Right ventricle myocardium inferior (tissue), 1 donor: ENCODE data around the gene IGF2R. TPM values are rescaled to one million over a fixed set of nuclear protein-coding genes. Genes with fewer than 3 reads are reported as not detected.
"Not testable (repeated sequence)": the region's sequence is repeated elsewhere in the genome, so short reads cannot be mapped to it uniquely, and the experiment has no call there.

Experiments used
- ATAC-seq: fragments of 200-7000 bp; cut with Tn5 transposase; one replicate; pipeline ENCODE4 v1.9.1; 2020; ENCODE audit warnings: mild to moderate bottlenecking, moderate library complexity
- DNase-seq: peaks from one replicate; pipeline ENCODE4 v3.0.0; 2021; ENCODE audit errors: missing footprints
- intact Hi-C: fragments of 100-400 bp; cut with DNase I; formaldehyde crosslinking; loops from one replicate; pipeline ENCODE4 v1.11.0; 2022
- total RNA-seq: library from RNA; stranded (reverse); fragmentation: NEBNext Ultra II Directional; extraction: Animal tissue kit (Norgen Biotek cat#: 25700); gene quantifications from one replicate; pipeline ENCODE4 v1.2.1, GENCODE V29; 2021
- donor health status: DM: no; HTN: yes; CAD: no; lungs with severe emphysema.

Gene IGF2R
- total RNA-seq, 1 donor from 2014 or later = 63.1 TPM

DNA sequence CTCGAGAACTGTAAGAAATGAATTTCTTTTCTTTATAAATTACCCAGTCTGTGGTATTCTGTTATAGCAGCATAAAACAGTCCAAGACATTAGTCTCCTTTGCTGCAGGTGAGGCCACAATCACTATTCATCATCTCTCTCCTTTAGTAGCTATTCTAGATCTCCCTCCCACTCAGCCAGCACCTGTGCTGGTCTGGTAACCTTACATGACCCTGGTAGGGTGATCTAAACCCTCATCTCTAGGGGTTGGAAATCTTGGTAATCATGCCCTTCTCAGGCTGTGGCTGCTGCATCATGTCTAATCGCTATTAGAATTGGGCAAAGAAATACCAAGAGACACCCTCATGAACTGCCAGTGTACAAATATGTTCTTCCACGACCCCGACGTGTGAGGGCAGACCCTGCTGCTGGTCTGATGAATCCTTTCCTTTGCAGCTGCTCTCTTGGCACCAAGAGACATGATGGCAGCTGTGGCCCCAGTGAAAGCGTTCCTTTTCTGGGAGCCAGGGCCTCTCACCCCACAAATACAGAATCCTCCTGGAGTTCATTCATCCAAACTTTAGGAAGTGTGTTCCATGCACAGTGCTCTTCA, 23.0 kb upstream of the IGF2R start:
- intact Hi-C loops = loop anchor here (10.0 kb wide), 1 partner anchor 251 kb away; the partner anchor contains the start of gene SOD2
- DNase-seq = no peak
- no peak for ATAC-seq

DNA sequence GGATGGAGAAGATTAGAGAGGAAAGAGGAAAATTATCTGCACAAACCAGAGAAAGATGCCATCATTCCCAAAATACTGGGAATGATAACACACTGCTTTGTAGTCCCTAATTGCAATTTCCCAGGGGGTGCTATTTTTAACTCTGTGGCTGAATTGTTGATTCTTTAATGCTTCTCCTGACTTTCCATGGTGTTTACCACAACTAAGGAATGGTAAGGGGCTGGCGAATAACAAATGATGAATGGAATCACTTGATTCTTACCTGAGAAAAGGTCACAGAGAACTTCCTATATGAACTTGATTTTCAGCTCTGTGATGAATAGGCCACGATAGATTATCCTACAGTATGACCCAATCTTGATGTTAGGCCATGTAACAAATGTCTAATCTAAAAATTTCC, 22.0 kb upstream of the IGF2R start:
- intact Hi-C loops = loop anchor here (10.0 kb wide), 1 partner anchor 252 kb away; the partner anchor contains the start of gene SOD2
- no peak for ATAC-seq

DNA sequence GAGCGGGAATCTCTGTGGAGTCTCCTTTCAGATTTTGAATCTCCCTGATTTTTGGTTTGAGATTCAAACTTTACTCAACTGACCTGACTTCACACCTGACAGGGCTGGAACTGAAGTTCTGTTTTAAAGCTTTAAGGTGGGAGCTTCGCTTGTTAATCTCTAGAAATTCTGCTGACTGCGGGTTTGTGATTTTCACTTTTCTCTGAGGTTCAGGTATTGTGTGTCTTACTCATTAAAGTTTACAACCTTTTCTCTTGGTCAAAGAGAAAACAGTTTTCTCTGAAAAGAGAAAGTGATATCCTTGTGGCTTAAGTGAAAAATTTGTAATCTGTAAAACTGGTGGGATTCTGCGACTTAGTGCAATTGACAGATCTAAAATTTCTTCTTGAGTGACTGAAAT, 20.7 kb upstream of the IGF2R start:
- DNase-seq = no peak
- intact Hi-C loops = loop anchor here (10.0 kb wide), 1 partner anchor 253 kb away; the partner anchor contains the start of gene SOD2
- ATAC-seq = no peak

More for the DNA sequence above, 22.0 kb upstream of the IGF2R start:
- no peak for DNase-seq

DNA sequence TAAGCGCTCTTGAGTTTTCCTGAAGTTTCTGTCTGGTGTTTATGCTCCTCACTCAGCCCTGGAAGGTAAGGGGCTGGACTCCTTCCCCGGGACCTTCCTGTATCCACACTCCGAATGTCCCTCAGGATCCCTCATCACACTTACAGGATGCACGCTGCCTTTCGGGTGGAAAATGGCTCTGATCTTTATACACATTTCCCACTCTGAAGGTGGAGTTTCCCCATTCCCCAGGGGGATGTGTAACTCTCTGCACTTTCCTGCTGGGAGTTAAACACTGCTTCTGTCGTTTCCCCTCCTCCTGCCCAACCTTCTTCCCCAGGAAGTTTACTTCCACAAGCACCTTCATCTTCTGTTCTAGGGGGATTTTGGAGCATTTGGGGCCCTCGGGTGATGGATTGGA, 17.1 kb upstream of the IGF2R start:
- ATAC-seq (no peak), DNase-seq (no peak)
- intact Hi-C loops = no loop called here

DNA sequence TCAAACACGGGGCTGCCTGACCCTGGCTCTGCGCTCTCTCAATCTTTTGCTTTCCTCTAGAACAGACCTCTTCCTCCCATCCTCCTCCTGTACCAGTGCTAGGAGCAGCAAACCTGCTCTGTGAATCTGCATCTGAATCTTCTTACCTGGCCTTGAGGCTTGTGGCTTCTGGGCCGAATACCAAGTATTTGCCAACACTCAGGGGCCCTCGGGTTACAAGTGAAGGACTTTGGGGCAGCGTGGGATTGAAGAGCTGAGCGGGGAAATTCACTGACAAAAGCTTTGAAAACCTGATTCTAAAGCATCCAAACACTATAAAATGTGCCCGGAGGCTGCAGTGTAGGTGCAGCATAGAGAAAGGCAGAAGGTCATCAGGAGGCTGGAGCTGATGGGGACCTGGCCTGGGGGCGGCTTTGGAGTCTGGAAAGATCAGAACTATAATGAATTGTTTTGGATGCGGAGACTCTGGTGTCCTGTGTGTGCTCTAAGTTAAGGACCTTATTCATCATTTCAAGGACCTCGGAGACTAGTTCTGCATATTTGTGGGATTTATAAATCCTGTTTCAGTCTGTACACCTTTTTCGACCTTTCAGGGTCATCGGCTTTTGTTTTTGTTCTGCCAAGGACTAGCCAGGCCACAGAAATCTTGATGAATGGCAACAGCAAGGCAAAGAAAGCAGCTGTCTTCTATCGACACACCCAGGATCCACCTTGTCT, 16.4 kb upstream of the IGF2R start:
- ATAC-seq (no peak), DNase-seq (no peak)

DNA sequence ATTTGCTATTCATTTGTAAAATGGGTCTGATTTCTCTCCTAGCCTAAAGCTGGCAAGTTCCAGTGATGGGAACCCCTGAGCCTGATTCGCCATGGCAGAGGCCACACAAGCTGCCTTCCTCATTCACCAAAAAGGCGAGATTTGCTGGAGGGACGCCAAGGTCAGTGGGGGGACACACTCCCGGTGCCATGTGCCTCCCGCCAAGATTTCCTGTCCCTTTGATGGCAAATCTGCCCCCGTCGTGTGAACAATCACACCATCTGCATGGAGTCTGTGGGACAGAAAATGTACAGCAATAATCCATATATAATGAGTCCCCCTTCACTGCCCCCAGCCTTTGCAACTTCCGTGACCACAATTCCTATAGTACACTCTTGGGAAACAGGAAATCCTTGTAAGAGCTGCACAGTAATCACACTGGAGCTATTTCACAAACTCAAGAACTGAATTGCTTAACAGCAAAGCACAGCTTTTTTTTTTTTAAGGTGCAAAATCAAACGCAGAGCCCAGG, 15.7 kb upstream of the IGF2R start:
- ATAC-seq = peak; percentile 65
- intact Hi-C loops = no loop called here
- peak; percentile 80 for DNase-seq

More for the DNA sequence above, 16.4 kb upstream of the IGF2R start:
- intact Hi-C loops = no loop called here

DNA sequence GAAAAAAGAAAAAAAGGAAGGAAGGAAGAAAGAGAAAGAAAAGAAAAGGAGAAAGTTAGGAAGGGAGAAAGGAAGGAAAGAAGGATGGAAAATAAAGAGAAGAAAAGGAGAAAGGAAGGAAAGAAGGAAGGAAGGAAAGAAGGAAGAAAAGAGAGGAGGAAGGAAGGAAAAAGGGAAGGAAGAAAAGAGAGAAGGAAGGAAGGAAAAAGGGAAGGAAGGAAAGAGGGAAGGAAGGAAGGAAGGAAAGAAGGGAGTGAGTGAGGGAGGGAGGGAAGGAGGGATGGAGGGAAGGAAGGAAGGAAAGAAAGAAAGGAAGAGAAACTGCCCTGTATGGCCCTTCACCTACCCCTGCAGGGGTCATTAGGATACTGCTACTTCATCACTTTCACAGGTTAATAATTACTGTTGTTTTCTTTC, 12.9 kb upstream of the IGF2R start:
- intact Hi-C loops = no loop called here
- ATAC-seq = no peak
- DNase-seq = no peak

DNA sequence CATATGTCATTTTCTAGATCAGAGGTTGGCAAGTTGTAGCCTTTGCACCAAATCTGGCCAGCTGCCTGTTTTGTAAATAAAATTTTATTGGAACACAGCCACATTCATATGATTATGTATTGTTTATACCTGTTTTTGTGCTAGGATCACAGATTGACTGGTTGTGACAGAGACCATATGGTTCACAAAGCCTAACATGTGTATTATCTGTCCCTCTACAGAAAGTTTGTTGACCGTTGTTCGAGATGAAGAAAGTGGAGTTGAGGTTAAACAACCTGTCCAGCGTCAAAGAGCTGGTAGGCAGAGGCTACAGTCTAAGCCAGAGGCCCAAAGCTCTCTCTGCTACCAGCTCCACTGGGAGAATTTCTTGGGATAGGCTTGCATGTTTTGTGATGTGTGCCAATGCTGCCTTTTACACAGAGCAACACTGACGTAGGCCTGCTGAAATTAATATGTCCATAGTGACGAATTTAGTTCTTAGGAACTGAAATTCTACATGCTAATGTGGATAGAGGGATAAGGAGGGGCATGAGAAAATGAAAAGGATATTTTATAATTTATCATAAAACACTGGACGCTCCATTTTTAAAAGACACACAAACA, 11.7 kb upstream of the IGF2R start:
- intact Hi-C loops = no loop called here
- DNase-seq (no peak), ATAC-seq (no peak)

DNA sequence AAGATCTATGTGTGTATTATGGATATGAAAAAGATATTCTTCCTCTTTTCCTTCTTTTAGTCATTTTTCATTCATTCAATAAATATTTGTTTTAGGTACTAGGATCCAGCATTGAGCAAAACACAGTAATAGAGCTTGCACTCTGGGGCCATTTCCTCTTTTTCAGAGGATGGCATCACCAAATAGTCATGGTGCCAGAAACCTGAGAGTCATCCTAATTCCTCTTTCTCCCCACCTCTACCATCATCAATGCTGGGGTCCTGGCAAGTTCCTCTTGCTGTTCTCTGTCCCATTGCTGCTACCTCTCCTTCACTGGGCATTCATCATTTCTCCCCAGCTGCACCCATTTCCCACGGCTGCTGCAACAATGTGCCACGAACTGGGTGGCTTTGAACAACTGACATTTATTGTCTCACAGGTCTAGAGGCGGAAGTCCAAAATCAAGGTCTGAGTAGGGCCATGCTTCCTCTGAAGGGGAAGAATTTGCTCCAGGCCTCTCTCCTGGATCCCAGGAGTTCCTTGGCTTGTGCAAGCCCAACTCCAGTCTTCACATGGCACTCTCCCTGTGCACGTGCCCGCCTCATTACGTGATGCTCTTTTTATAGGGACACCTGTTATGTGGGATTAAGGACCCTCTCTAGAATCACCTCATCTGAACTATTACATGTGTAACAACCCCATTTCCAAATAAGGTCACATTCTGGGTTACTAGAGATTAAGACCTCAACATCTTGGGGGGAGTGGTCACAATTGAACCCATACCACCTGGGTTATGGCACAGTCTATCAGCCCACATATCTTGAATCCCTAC, 9.5 kb upstream of the IGF2R start:
- ATAC-seq (no peak), DNase-seq (no peak)
- intact Hi-C loops = no loop called here

DNA sequence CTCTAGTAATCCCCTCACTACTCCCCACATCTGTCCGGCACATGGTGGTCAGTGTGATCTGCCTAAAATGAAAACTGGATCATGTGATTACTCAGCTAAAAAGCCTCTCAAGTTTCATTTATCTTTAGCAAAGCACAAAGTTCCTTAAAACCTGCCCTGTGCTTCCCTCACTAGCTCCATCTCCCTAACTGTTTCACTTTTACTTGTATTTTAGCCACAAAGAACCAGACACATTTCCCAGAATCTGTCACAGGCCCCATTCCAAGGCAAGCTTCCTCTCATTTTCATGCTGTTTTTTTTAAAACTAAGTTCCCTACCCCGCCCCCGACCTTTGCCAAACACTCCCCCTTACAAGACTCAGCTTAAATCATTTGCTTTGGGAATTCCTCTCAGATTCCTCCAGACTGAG, 8.9 kb upstream of the IGF2R start:
- ATAC-seq (peak; percentile 75), DNase-seq (no peak)
- intact Hi-C loops = no loop called here

DNA sequence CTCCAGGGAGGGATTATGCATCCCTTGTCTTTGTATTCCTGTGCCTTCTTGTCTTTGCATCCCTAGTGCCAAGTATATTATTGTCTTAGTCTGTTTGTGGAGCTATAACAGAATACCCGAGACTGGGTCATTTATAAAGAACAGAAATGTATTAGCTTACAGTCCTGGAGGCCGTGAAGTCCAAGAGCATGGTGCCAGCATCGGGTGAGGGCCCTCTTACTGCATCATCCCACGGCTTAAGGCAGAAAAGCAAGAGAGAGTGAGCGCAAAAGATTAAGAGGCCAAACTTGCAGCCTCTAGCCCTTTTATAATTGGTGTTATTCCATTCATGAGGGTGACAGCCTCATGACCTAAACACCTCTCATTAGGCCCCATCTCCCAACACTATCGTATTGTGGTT, 8.4 kb upstream of the IGF2R start:
- no peak for ATAC-seq
- intact Hi-C loops = no loop called here
- DNase-seq = no peak

DNA sequence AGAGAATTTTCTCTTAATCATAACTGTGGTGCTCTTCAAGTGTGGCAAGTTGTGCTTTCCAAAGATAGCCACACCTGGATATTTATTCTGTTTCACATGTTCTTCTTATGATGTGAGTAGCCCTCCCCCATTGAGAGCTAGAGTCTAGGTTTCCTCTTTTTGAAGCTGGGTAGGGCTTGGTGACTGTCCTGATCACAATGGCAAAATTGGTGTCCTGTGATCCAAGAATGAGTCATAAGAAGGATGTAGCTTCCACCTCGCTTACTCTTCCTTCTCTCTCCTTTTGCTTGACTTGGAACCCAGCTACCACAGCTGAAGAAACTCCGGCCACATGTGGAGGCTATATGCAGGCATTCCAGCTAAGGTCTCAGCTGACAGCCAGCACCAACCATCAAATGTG, 7.4 kb upstream of the IGF2R start:
- intact Hi-C loops = no loop called here
- DNase-seq = no peak
- no peak for ATAC-seq

DNA sequence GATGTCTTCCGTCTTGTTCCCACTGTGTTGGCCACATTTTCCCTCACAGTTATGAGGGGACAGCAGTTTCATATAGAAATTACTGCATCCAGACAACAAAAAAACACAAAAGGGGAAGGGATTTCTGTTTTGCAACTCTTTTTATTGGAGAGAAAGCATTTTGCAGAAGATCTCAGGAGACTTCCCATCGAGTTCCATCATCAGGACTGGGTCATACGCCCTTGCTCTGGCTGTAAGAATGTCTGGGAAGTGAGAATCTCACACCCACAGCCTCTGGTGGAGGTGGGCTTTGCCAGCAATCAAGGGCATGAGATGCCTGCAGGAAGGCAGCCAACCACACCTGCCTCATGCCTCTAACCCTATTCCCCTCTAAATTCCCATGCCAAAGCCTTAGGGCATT, 5.8 kb upstream of the IGF2R start:
- no peak for DNase-seq
- no peak for ATAC-seq
- intact Hi-C loops = no loop called here

DNA sequence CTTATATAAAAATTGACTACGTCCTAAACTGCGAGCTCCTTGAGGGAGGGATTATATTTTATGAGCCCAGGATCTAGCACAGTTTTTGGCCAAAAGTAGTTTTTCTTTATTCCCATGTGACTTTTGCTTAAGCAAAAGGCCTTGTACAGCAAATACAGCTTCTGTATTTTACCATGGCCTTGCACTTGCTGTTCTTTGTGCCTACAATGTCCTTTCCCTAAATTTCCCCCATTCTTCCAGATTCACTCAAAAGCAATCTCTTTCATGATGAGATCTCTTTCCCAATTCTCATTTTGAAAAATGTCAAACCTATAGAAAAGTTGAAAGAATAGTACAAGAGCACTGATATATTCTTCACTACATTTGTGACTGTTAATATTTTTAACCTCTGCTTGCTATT, 4.8 kb upstream of the IGF2R start:
- DNase-seq (no peak), ATAC-seq (no peak)
- intact Hi-C loops = no loop called here

DNA sequence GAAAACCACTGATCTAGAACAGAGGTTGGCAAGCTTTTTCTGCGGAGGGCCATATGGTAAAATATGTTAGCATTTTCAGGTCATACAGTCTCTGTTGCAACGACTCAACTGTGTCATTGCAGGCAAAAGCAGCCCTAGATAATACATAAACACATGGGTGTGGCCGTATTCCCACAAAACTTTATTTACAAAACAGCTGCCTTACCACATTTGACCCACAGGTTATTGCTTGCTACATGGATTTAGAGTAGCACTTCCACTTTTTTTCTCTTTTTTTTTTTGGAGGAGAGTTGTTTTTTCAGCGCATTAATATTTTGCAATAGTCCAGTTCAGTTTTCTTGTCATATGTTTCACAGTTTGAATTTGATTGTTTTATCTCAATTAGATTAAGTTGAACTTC, 2.5 kb upstream of the IGF2R start:
- ATAC-seq = no peak
- intact Hi-C loops = no loop called here
- DNase-seq = no peak

DNA sequence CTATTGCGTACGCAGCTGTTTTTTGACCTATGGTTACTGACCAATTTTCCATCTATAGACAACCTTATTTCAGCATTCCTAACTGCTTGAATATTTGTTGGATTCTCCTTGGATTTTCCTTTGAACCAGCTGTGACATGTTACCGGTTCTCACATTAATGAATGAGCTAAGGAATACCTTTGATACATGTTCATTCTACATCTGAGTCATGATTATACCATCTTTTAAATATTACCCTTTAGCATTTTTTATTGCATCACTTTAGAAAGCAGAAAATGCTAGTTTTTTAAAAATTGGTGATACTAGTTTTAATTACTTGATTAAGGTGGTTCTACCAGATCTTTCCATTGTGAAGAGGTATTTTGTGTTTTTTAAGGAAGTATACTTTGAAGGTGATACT, 1.9 kb upstream of the IGF2R start:
- intact Hi-C loops = no loop called here
- ATAC-seq (no peak), DNase-seq (no peak)

DNA sequence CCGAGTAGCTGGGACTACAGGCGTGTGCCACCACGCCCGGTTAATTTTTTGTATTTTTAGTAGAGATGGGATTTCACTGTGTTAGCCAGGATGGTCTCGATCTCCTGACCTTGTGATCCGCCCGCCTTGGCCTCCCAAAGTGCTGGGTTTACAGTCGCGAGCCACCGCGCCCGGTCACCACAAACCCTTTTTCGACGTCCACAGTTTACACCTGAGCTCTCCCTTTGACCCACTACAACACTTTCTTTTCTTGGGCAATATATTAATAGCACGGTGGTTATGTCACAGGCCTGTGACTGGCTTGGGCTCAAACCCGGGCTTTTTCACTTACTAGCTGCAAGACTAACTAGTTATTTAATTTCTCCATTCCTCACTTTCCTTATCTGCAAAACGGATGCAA, 1.3 kb upstream of the IGF2R start:
- intact Hi-C loops = loop anchor here (1.0 kb wide), 1 partner anchor 74 kb away; no protein-coding TSS in a partner anchor
- DNase-seq, ATAC-seq: not testable (repeated sequence)

DNA sequence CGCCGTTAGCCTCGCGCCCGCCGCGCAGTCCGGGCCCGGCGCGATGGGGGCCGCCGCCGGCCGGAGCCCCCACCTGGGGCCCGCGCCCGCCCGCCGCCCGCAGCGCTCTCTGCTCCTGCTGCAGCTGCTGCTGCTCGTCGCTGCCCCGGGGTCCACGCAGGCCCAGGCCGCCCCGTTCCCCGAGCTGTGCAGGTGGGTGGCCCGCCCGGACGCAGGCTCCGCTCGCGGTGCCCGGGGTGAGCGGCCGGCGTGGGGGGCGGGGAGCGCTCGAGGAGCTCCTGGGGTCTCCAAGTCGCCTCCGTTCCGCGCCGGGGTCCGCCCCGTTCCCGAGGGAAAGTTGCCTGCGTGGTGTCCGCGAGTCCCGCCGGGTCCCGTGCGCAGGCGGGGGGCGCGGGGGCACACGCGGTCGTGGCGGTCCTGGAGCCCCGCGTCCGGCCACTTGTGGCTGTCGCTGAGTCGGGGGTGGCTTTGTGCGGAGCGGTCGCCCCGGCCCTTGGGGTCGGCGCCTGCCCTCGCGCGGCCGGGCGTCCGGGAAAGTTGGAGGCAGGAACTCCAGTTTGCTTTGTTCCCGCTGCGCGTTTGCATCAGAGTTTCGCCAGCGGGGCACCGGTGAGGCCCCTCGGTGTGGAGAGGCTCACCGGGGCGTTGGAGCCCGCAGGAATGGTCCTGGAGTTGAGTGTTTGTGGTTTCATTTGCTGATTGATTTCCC, 476 bp downstream of the IGF2R start:
- DNase-seq = peak; percentile 79
- peak; percentile 17 for ATAC-seq
- intact Hi-C loops = no loop called here

DNA sequence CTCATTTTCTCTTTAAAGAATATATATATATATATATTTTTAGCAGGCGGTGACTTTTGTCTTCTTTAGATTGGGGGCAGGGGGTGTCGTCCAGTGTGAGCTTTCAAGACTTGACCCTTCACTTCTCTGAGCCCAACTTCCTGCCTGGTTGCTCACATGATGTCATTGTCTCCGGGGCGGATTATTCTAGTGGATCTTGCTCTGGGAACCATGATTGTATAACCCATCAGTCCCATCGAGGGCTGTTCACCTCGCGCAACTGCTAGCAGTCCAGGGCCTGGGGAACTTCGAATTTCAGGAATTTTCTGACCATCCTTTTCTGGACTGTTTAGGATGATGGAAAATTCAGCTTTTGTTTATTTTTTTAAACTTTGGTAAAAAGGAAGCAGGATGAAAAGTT, 1.0 kb downstream of the IGF2R start:
- intact Hi-C loops = no loop called here
- DNase-seq (no peak), ATAC-seq (peak; percentile 41)
